Measurements from ENCODE around the gene PDE3A.

The PDE3A gene

GRCh38 chr12:20469756-20470155 lies 101.4 kb downstream of the PDE3A start:
- ATAC-seq (ENCODE audit: low read depth) (no peak), DNase-seq (ENCODE audit: low spot score in 2 of 2) (no peak)
- Mint-ChIP-seq H3K4me3 (no peak overlapping the region), H3K27me3 (no peaks in the 10 kb centered on the region), H3K4me1 (no peaks in the 10 kb centered on the region), H3K9me3 (no peaks in the 10 kb centered on the region), H3K36me3 (no peaks in the 10 kb centered on the region), H3K27ac (no peak overlapping the region)

GRCh38 chr12:20472102-20472782 lies 103.9 kb downstream of the PDE3A start:
- H3K4me3 Mint-ChIP-seq, result no peak overlapping the region
- no peaks in the 10 kb centered on the region for H3K4me1 Mint-ChIP-seq
- H3K36me3 Mint-ChIP-seq, result no peaks in the 10 kb centered on the region
- H3K27ac Mint-ChIP-seq, result no peak overlapping the region
- H3K9me3 Mint-ChIP-seq, result no peaks in the 10 kb centered on the region
- ATAC-seq (ENCODE audit: low read depth) (no peak), DNase-seq (ENCODE audit: low spot score in 2 of 2) (no peak)
- H3K27me3 Mint-ChIP-seq, result no peaks in the 10 kb centered on the region

- Mint-ChIP-seq H3K9me3 (no peaks in the 10 kb centered on the region), H3K36me3 (no peaks in the 10 kb centered on the region), H3K27ac (no peak overlapping the region), H3K4me1 (no peaks in the 10 kb centered on the region), H3K27me3 (no peaks in the 10 kb centered on the region), H3K4me3 (no peak overlapping the region)
- no peak for DNase-seq (ENCODE audit: low spot score in 2 of 2)
- ATAC-seq (ENCODE audit: low read depth), result no peak
These were observed 104.8 kb downstream of the PDE3A start for GRCh38 chr12:20473133-20473532.

GRCh38 chr12:20474016-20474415 lies 105.7 kb downstream of the PDE3A start:
- ATAC-seq (ENCODE audit: low read depth), result no peak

GRCh38 chr12:20474443-20474842 lies 106.1 kb downstream of the PDE3A start:
- DNase-seq (ENCODE audit: low spot score in 2 of 2), result no peak

More at GRCh38 chr12:20474016-20474415, 105.7 kb downstream of the PDE3A start:
- Mint-ChIP-seq H3K27me3 (no peaks in the 10 kb centered on the region), H3K4me1 (no peaks in the 10 kb centered on the region), H3K9me3 (no peaks in the 10 kb centered on the region), H3K4me3 (no peak overlapping the region), H3K27ac (no peak overlapping the region), H3K36me3 (no peaks in the 10 kb centered on the region)
- DNase-seq (ENCODE audit: low spot score in 2 of 2), result no peak

GRCh38 chr12:20475542-20475941 lies 107.2 kb downstream of the PDE3A start:
- H3K27me3 Mint-ChIP-seq, result no peaks in the 10 kb centered on the region
- no peaks in the 10 kb centered on the region for H3K36me3 Mint-ChIP-seq
- H3K4me1 Mint-ChIP-seq, result no peaks in the 10 kb centered on the region

More at GRCh38 chr12:20474443-20474842, 106.1 kb downstream of the PDE3A start:
- Mint-ChIP-seq H3K27me3 (no peaks in the 10 kb centered on the region), H3K27ac (no peak overlapping the region), H3K4me1 (no peaks in the 10 kb centered on the region), H3K36me3 (no peaks in the 10 kb centered on the region), H3K4me3 (no peak overlapping the region), H3K9me3 (no peaks in the 10 kb centered on the region)
- ATAC-seq (ENCODE audit: low read depth), result no peak

GRCh38 chr12:20476551-20476950 lies 108.2 kb downstream of the PDE3A start:
- no peaks in the 10 kb centered on the region for H3K36me3 Mint-ChIP-seq
- ATAC-seq (ENCODE audit: low read depth) (no peak), DNase-seq (ENCODE audit: low spot score in 2 of 2) (no peak)
- no peaks in the 10 kb centered on the region for H3K9me3 Mint-ChIP-seq
- no peaks in the 10 kb centered on the region for H3K27me3 Mint-ChIP-seq
- H3K27ac Mint-ChIP-seq, result no peak overlapping the region
- no peak overlapping the region for H3K4me3 Mint-ChIP-seq
- H3K4me1 Mint-ChIP-seq, result no peaks in the 10 kb centered on the region

More at GRCh38 chr12:20475542-20475941, 107.2 kb downstream of the PDE3A start:
- no peak for DNase-seq (ENCODE audit: low spot score in 2 of 2)
- no peak for ATAC-seq (ENCODE audit: low read depth)
- Mint-ChIP-seq H3K4me3 (no peak overlapping the region), H3K9me3 (no peaks in the 10 kb centered on the region), H3K27ac (no peak overlapping the region)

GRCh38 chr12:20477255-20477654 lies 108.9 kb downstream of the PDE3A start:
- H3K27ac Mint-ChIP-seq, result no peak overlapping the region
- no peaks in the 10 kb centered on the region for H3K9me3 Mint-ChIP-seq
- H3K4me1 Mint-ChIP-seq, result no peaks in the 10 kb centered on the region
- DNase-seq (ENCODE audit: low spot score in 2 of 2) (no peak), ATAC-seq (ENCODE audit: low read depth) (no peak)
- H3K36me3 Mint-ChIP-seq, result no peaks in the 10 kb centered on the region
- H3K27me3 Mint-ChIP-seq, result no peaks in the 10 kb centered on the region
- H3K4me3 Mint-ChIP-seq, result no peak overlapping the region

GRCh38 chr12:20477672-20478071 lies 109.3 kb downstream of the PDE3A start:
- no peaks in the 10 kb centered on the region for H3K27me3 Mint-ChIP-seq
- no peak for ATAC-seq (ENCODE audit: low read depth)
- no peaks in the 10 kb centered on the region for H3K4me1 Mint-ChIP-seq
- no peak for DNase-seq (ENCODE audit: low spot score in 2 of 2)
- no peaks in the 10 kb centered on the region for H3K9me3 Mint-ChIP-seq
- no peak overlapping the region for H3K4me3 Mint-ChIP-seq
- no peaks in the 10 kb centered on the region for H3K36me3 Mint-ChIP-seq
- H3K27ac Mint-ChIP-seq, result no peak overlapping the region

- Mint-ChIP-seq H3K4me3 (no peak overlapping the region), H3K27me3 (no peaks in the 10 kb centered on the region), H3K36me3 (no peaks in the 10 kb centered on the region), H3K27ac (no peak overlapping the region), H3K9me3 (no peaks in the 10 kb centered on the region), H3K4me1 (no peaks in the 10 kb centered on the region)
- DNase-seq (ENCODE audit: low spot score in 2 of 2) (no peak), ATAC-seq (ENCODE audit: low read depth) (no peak)
These were observed 114.2 kb downstream of the PDE3A start for GRCh38 chr12:20482491-20483054.

- Mint-ChIP-seq H3K4me3 (no peak overlapping the region), H3K27ac (no peak overlapping the region), H3K36me3 (no peaks in the 10 kb centered on the region), H3K9me3 (no peaks in the 10 kb centered on the region), H3K27me3 (no peaks in the 10 kb centered on the region), H3K4me1 (no peaks in the 10 kb centered on the region)
- ATAC-seq (ENCODE audit: low read depth) (no peak), DNase-seq (ENCODE audit: low spot score in 2 of 2) (no peak)
These were observed 115.4 kb downstream of the PDE3A start for GRCh38 chr12:20483776-20484175.

GRCh38 chr12:20486233-20486632 lies 117.9 kb downstream of the PDE3A start:
- Mint-ChIP-seq H3K4me3 (no peak overlapping the region), H3K9me3 (no peaks in the 10 kb centered on the region), H3K4me1 (no peaks in the 10 kb centered on the region), H3K27me3 (no peaks in the 10 kb centered on the region), H3K36me3 (no peaks in the 10 kb centered on the region), H3K27ac (no peak overlapping the region)
- DNase-seq (ENCODE audit: low spot score in 2 of 2), result no peak
- no peak for ATAC-seq (ENCODE audit: low read depth)

GRCh38 chr12:20487519-20487918 lies 119.2 kb downstream of the PDE3A start:
- H3K4me3 Mint-ChIP-seq, result no peak overlapping the region
- DNase-seq (ENCODE audit: low spot score in 2 of 2) (no peak), ATAC-seq (ENCODE audit: low read depth) (no peak)
- H3K27ac Mint-ChIP-seq, result no peak overlapping the region
- no peaks in the 10 kb centered on the region for H3K27me3 Mint-ChIP-seq
- H3K9me3 Mint-ChIP-seq, result no peaks in the 10 kb centered on the region
- H3K36me3 Mint-ChIP-seq, result no peaks in the 10 kb centered on the region
- H3K4me1 Mint-ChIP-seq, result no peaks in the 10 kb centered on the region

GRCh38 chr12:20489645-20490044 lies 121.3 kb downstream of the PDE3A start:
- no peaks in the 10 kb centered on the region for H3K27me3 Mint-ChIP-seq
- no peaks in the 10 kb centered on the region for H3K9me3 Mint-ChIP-seq
- ATAC-seq (ENCODE audit: low read depth) (no peak), DNase-seq (ENCODE audit: low spot score in 2 of 2) (no peak)
- no peak overlapping the region for H3K4me3 Mint-ChIP-seq
- no peak overlapping the region for H3K27ac Mint-ChIP-seq
- H3K4me1 Mint-ChIP-seq, result no peaks in the 10 kb centered on the region
- no peaks in the 10 kb centered on the region for H3K36me3 Mint-ChIP-seq

GRCh38 chr12:20490213-20490612 lies 121.9 kb downstream of the PDE3A start:
- Mint-ChIP-seq H3K36me3 (no peaks in the 10 kb centered on the region), H3K4me3 (no peak overlapping the region), H3K9me3 (no peaks in the 10 kb centered on the region), H3K27ac (no peak overlapping the region), H3K4me1 (no peaks in the 10 kb centered on the region), H3K27me3 (no peaks in the 10 kb centered on the region)
- no peak for DNase-seq (ENCODE audit: low spot score in 2 of 2)
- no peak for ATAC-seq (ENCODE audit: low read depth)
